ENCODE measurements around the gene SPECC1.
"Not testable (repeated sequence)": the region's sequence is repeated elsewhere in the genome, so short reads cannot be mapped to it uniquely, and the experiment has no call there.

Gene SPECC1

GRCh38 chr17:20327739-20328138 lies 318.6 kb downstream of the SPECC1 start:
- not testable (repeated sequence) for DNase-seq

GRCh38 chr17:20351405-20351804 lies 342.2 kb downstream of the SPECC1 start:
- not testable (repeated sequence) for DNase-seq

DNA sequence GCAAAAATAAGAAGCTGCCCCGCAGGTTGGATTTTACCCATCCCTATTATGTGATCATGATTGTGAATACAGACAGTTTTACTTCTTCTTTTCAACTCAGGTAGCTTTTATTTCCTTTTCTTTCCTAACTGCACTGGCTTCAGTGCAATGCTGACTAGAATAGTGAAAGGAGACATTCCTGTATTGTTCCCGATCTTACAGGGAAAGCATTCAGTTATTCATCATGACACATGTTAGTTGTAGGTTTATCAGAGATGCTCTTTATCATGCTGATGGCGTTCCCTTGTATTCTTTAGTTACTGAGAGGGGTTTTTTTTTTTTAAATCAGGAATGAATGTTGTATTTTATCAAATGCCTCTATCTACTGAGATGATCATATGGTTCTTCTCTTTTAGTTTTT lies 343.4 kb downstream of the SPECC1 start:
- DNase-seq, result not testable (repeated sequence)

GRCh38 chr17:20363846-20364245 lies 354.7 kb downstream of the SPECC1 start:
- not testable (repeated sequence) for DNase-seq

All from OCI-M1 (cell line).